Left lung (tissue), 14 donors: Measurements from ENCODE around the gene RETN. TPM values are rescaled to one million over a fixed set of nuclear protein-coding genes. Genes with fewer than 3 reads are reported as not detected.
A peak's percentile ranks its signal among the peaks of the same experiment; 100 is the strongest.

Experiments
- ATAC-seq: fragments of 200-7000 bp; cut with Tn5 transposase; one replicate; pipeline ENCODE4 v1.9.1; 2020; ENCODE audit warnings: moderate library complexity
- DNase-seq, 4 donors: peaks; one replicate each; pipeline ENCODE4 v3.0.0-alpha.2; 2013 to 2020
- H3K27ac ChIP-seq, 2 donors: fragments of 200-600 bp; sonication (generic) in 1 of 2; one replicate each; pipeline versions ENCODE4 v1.5.0 to v1.8.0; 2020 to 2021
- H3K27me3 ChIP-seq, 2 donors: fragments of 200-600 bp; sonication (generic) in 1 of 2; one replicate each; pipeline versions ENCODE4 v1.5.0 to v1.8.0; 2020 to 2021
- H3K36me3 ChIP-seq, 2 donors: fragments of 200-600 bp; sonication (generic) in 1 of 2; one replicate each; pipeline versions ENCODE4 v1.5.0 to v1.8.0; 2020 to 2021
- H3K4me1 ChIP-seq, 2 donors: fragments of 200-600 bp; one replicate each; pipeline ENCODE4 v1.8.0; 2021
- H3K4me3 ChIP-seq, 2 donors: fragments of 200-600 bp; sonication (generic) in 1 of 2; one replicate each; pipeline versions ENCODE4 v1.5.0 to v1.8.0; 2020 to 2021; ENCODE audit warnings: mild to moderate bottlenecking in 1 of 2
- H3K9me3 ChIP-seq, 2 donors: fragments of 200-600 bp; sonication (generic) in 1 of 2; one replicate each; pipeline versions ENCODE4 v1.5.0 to v1.8.0; 2020 to 2021
- CTCF ChIP-seq, 2 donors: fragments of 200-600 bp; sonication (generic) in 1 of 2; IDR thresholded peaks; one replicate each; pipeline versions ENCODE4 v1.5.0 to v1.8.0; 2021; ENCODE audit warnings: antibody characterized with exemption in 2 of 2
- intact Hi-C, 2 donors: fragments of 100-400 bp; cut with DNase I; formaldehyde crosslinking; loops; one replicate each; pipeline versions ENCODE4 v1.11.2 to v1.14.2; 2022
- long read RNA-seq, 12 donors: library from polyadenylated mRNA in 2 of 12; unstranded in 2 of 12; transcript quantifications; one replicate each; pipeline ENCODE4 v2.0.0 and lab custom pipeline, GENCODE V29; 2019 to 2026
- polyA plus RNA-seq, 6 donors: library from polyadenylated mRNA; unstranded; fragments of 120-200 nt; gene quantifications; one replicate each; pipeline ENCODE4 v1.2.1, GENCODE V29; 2013; ENCODE audit not compliant: insufficient read length in 6 of 6
- total RNA-seq, 2 donors: library from RNA; stranded (reverse); fragmentation: NEBNext Ultra II Directional; extraction: Animal tissue kit (Norgen Biotek cat#: 25700); gene quantifications; one replicate each; pipeline ENCODE4 v1.2.1, GENCODE V29; 2021
- donor health status: DM: no; HTN: yes; CAD: no.
- donor health status: DM: no; HTN: no; CAD: no.

Gene RETN
- total RNA-seq (10 to 100 TPM in 1 of 2 donors, 1 to 10 TPM in 1; 3.6 to 22.4 TPM), polyA plus RNA-seq (1 to 10 TPM; 1.2 to 3.9 (median 1.9) TPM)
- long read RNA-seq, donor 1, partial matches to known transcripts = 0 of 1 reads
- long read RNA-seq, donor 1, other reads (novel, unspliced or antisense) = 0 of 1 reads
- long read RNA-seq, donor 2, transcript RETN-201 (4 exons, 520 nt) = major isoform, 5 of 5 reads
- long read RNA-seq, donor 2, partial matches to known transcripts = 0 of 5 reads
- long read RNA-seq, donor 2, other reads (novel, unspliced or antisense) = 0 of 5 reads
- long read RNA-seq, donor 3, partial matches to known transcripts = 0 of 1 reads
- long read RNA-seq, donor 3, other reads (novel, unspliced or antisense) = 0 of 1 reads
- long read RNA-seq, donor 4, partial matches to known transcripts = 0 of 1 reads
- long read RNA-seq, donor 4, other reads (novel, unspliced or antisense) = 0 of 1 reads
- long read RNA-seq, donor 5, partial matches to known transcripts = 0 of 3 reads
- long read RNA-seq, donor 5, other reads (novel, unspliced or antisense) = 0 of 3 reads
- long read RNA-seq, donor 6, partial matches to known transcripts = 0 of 1 reads
- long read RNA-seq, donor 6, other reads (novel, unspliced or antisense) = 0 of 1 reads
- long read RNA-seq, donor 7, partial matches to known transcripts = 0 of 3 reads
- long read RNA-seq, donor 7, other reads (novel, unspliced or antisense) = 0 of 3 reads
- long read RNA-seq, donor 8, partial matches to known transcripts = 0 of 2 reads
- long read RNA-seq, donor 8, other reads (novel, unspliced or antisense) = 0 of 2 reads
- long read RNA-seq, donor 9 = 0 reads
- long read RNA-seq, donor 10, transcript RETN-201 (4 exons, 520 nt) = major isoform, 26 of 28 reads
- long read RNA-seq, donor 10, partial matches to known transcripts = 2 of 28 reads
- long read RNA-seq, donor 10, other reads (novel, unspliced or antisense) = 0 of 28 reads
- long read RNA-seq, donor 11 = 0 reads
- long read RNA-seq, donor 12, partial matches to known transcripts = 0 of 1 reads
- long read RNA-seq, donor 12, other reads (novel, unspliced or antisense) = 0 of 1 reads

GRCh38 chr19:7668842-7669241, at the start of gene RETN:
TSS of gene RETN (plus strand) at chr19:7669049. CDS start at chr19:7669327, 278 bp downstream.
- Histone ChIP-seq H3K4me1 (peaks cover 0 to 26% of the 10 kb centered on the region in 2 donors), H3K27ac (peak within 1 kb of the TSS in 1 of 2 donors; percentile 82), H3K27me3 (peaks cover 0 to 49% of the 10 kb centered on the region in 2 donors), H3K9me3 (peaks cover 0 to under 1% of the 10 kb centered on the region in 2 donors), H3K4me3 (peak within 1 kb of the TSS in 1 of 2 donors; percentile 33), H3K36me3 (no peaks in the 10 kb centered on the region)
- intact Hi-C loops = no loop called here
- TF ChIP-seq CTCF (IDR thresholded peaks at IDR 0.05) = no peak
- DNase-seq (no peak), ATAC-seq (no peak)

GRCh38 chr19:7619671-7620441, 49.0 kb upstream of the RETN start:
- H3K27ac ChIP-seq = peak overlapping the region; percentile 55 to 76
- no peaks in the 10 kb centered on the region for H3K9me3 ChIP-seq
- H3K4me3 ChIP-seq = no peak overlapping the region
- intact Hi-C loops = no loop called here
- ATAC-seq (peak; percentile 63), DNase-seq (peak in 2 of 4 donors; percentile 71 to 84)
- H3K4me1 ChIP-seq = peaks cover 0 to 26% of the 10 kb centered on the region in 2 donors
- H3K27me3 ChIP-seq = no peaks in the 10 kb centered on the region
- TF ChIP-seq CTCF (IDR thresholded peaks at IDR 0.05) = no peak
- H3K36me3 ChIP-seq = peaks cover 0 to 79% of the 10 kb centered on the region in 2 donors

- H3K9me3 ChIP-seq = no peaks in the 10 kb centered on the region
- intact Hi-C loops = no loop called here
- peak in 1 of 4 donors; percentile 80 for DNase-seq
- peaks cover 0 to 26% of the 10 kb centered on the region in 2 donors for H3K4me1 ChIP-seq
- no peak overlapping the region for H3K4me3 ChIP-seq
- no peaks in the 10 kb centered on the region for H3K27me3 ChIP-seq
- ATAC-seq = no peak
- H3K27ac ChIP-seq = peak overlapping the region; percentile 55 to 76
- peaks cover 0 to 87% of the 10 kb centered on the region in 2 donors for H3K36me3 ChIP-seq
- no peak for TF ChIP-seq CTCF (IDR thresholded peaks at IDR 0.05)
These were observed 48.1 kb upstream of the RETN start for GRCh38 chr19:7620442-7621412.
